ENCODE measurements around the gene C14orf119.

Gene C14orf119

DNA sequence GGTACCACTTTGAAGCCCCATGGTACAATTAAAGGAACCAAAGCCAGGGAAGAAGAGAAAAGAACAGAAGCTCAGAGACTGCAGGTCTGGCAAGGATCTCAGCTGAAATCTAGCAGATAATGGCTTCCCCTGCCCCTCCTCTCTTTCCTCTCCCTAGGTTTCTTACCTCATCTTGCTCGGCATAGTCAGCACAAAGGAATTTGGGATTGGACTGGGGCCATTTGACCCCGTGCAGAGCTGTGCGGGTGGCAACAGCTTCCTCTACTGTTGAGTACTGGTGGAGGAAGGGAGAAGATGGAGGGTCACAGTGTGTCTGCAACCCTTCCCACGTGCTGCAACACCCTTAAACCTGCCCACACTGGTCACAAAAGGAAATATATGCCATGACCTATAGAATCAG lies 33.3 kb upstream of the C14orf119 start:
- DNase-seq = no peak

DNA sequence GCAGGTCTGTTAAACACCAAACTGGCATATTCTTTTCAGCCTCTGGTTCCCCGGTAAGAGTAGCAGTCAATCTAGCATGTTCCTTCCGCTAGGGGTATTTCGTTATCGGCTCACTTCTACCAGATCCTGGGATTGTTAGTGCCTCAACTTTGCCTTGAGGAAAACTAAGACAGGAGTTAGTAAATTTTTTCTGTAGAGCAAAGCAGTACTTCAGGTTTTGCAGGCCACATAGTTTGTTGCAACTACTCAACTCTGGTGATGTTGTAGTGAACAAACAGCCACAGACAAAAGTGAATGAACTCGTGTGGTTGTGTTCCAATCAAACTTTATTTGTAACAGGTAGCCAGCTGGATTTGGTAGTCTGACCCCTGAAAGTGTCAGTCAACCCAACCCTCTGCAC lies 31.7 kb upstream of the C14orf119 start:
- no peak for DNase-seq

DNA sequence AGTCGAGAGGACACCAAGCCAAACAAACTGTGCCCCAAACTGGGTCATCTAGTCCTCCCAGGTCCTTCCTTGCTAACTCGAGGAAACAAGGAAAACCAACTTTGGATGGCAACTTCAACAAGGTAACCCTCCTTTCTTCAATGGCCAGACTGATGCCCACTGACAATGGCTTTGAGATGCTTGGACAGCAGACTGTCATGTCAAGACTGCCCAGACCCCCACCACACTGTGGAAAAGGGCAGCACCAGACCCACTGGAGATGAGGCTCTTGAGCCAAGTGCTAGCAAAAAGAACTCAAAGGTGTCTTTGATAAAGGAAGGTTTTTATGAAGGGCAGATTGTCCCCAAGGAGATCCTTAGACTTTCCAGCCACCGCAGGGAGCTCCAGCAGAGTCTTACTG lies 28.9 kb upstream of the C14orf119 start:
- DNase-seq = no peak

DNA sequence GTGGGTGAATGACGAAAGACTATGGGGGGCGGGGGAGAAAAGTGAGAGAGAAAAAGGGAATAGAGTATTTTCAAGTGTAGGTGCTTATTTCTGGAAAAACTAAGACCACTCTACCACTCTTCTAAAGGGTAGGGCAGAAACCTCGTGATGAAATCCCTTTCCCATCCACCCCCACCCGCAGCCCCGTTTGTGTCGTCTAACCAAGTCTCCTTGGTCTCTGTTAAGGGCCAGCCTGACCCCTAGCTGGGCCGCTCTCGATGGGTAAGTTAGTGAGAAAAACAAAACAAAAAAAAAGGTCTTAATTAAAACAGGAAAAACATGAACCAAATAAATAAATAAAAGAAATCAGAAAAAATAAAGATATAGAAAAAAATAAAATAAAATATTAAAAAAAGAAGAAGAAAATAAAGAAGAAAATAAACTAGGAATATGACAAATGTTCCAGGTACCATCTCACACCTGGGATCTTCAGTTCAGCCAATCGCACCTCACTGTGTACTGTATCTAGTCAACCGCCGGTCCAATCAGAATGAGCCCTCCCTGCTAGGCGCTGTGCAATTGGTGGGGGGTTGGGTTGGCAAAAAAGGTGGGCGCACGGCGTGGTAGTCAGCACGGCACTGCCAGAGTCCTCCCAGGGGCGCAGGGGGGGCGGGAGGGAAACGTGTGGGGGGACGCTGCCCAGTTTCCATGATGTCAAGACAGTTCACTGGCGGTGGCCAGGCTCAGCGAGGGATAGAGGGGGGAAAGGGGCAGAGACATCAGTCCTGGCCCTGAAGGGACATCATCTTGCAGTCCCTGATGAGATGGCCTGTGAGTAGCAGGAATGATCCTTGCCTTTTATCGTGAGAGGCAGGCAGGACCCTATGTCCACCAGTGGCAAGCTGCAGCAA lies 28.2 kb upstream of the C14orf119 start:
- no peak for DNase-seq

DNA sequence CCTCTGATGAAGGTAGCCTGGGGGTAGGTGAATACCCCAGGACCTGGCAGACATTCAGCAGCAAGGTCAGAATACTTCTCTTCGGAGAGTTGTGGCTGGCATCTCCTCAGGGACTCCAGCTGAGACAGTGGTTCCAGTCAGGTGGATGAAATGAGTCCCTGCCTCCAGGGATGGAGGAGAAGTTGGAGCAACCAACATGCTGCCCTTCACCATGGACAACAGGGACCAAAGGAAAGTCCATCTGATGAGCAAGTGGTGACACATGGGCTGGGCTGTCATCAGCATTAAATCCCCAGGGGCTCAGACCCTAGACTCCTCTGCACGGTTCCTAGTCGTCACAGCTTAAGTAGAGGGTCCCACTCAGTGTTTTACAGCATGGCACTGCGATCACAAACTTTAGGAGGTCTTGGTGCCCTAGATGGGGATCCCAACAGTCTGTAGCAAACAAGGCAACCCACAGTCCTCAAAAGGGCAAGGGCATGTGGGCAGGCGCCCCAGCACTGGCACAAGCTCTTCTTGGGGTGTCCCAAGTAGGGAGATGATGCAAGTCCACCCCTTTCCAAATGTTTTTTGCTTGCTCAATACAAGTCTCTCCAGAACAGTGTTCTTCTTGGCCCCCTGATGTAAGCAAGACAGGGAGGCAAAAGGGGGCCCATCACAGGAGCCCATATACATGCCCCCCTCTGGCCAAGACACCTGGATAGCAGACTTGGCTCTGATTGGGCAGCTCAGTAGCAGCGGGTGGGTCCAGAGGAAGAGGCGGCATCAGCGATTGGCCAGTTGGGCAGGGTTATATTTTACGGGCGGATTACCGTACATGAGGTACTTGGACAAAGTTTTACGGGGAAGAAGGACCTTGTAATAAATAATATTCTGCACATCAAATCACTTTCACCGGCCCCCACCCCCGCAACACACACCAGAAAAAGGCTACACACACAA lies 27.2 kb upstream of the C14orf119 start:
- DNase-seq = no peak

DNA sequence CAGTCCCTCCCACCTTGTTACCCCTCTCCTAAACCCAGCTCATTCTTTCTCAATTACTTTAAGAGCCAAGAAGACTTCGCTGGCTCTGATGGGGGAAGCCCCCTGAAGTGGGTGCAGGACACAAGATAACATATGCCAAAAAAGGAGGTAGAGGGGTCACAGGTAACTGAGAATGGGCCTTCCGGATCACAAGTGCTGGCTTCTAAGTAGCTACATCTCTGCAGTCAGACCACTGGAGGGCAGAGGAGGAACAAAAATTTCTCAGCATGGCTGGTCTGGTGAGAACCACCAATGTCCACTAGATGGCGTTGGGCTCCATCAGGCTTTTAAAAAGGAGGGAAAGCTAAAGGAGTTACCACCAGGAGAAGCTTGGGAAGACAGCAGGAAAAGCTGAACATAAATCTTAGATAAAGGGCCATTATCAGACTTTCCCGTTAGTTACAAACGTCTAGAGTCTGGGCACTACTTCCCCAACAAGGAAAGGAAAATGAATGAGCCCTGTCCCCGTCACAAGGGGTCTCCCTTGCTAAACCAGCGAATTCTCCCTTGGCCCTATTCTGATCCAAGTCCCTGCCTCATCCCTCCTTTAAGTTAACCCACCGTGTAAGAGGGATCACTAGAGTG lies 26.4 kb upstream of the C14orf119 start:
- DNase-seq = no peak

DNA sequence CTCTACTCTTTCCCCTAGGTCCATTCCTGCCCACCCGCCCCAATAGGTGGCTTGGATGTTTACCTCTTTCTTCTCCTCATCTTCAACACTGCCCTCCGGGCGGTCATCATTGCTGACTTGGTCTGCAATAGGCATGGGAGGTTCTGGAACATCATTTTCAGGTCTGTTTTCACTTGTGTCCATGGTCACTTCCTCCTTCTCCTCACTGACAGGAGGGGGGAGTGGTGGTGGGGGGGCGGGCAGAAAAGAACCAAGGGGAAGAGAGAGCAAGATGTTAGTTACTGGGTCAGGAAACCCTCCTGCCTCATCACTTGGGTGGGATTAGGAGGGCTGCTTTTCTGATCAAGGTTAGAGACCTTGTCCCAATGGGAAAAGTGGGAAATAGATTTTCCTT lies 25.9 kb upstream of the C14orf119 start:
- no peak for DNase-seq

DNA sequence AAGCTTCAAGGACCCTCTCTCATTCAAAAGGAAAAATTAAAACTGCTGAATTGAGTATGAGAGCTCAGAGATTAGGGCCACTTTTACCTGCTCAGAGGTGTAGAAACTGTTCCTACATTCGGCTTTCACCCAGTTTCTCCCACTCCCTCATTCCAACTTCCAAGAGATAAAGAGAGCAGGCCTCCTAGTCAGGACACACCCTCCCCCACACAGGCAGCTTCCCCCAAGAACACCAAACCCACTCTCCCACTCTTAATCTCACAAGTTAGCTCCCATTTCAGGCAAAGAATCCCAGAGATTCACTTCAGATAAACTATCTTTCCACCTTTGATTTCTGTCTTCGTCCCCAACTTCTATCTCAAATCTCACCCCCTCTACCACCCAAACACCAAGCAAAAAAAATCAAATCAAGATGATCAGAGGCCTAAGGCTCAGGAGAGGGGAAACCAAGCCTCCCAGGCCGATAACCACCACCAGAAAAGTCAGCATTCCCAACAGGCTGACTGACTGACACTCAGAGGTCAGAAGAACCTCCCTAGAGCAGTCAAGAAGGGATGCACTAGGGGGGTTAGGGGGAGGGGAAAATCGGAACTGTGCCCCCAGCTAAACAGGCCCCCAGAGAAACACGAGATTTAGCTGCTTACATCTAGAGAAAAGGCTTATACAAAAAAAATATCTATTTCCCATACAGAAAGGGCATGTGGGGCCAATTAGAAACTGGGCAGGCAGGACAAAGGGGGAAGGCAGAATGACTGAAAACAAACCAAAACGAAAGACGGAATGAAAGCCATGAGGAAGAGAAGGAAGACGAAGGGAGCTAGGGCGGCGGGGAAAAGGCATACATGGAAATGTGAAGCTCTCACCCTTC lies 24.8 kb upstream of the C14orf119 start:
- DNase-seq = no peak

DNA sequence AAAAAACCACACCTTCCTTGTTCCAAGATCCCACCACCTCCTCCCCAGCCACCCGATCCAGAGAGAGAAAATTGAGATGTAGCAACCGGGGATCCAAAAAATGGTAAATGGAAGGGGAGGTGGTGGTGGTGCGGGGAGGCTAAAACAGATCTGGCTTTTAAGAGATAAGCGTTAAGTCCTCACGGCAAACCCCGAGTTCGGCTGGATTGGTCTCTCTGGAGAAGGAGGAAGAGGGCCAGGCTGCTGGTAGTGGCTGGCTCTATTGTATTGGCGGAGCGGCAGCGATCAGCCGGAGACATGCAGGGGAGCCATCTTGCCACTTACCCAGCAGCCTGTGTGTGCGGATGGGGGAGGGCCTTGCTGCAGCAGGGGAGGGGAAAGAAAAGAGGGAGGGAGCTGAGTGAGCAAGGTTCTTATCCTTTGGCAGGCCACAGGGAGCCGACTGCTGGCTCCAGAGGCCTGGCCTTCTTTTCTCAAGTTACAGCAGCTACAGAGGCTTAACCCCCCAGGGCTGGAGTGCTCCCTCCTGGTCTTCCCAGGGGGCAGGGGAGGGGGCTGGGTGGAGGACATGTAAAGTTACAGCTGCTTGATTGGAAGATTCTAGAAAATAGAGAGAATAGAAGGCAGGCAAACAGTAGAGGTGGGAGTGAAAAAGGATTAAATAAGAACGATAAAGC lies 23.9 kb upstream of the C14orf119 start:
- no peak for DNase-seq

DNA sequence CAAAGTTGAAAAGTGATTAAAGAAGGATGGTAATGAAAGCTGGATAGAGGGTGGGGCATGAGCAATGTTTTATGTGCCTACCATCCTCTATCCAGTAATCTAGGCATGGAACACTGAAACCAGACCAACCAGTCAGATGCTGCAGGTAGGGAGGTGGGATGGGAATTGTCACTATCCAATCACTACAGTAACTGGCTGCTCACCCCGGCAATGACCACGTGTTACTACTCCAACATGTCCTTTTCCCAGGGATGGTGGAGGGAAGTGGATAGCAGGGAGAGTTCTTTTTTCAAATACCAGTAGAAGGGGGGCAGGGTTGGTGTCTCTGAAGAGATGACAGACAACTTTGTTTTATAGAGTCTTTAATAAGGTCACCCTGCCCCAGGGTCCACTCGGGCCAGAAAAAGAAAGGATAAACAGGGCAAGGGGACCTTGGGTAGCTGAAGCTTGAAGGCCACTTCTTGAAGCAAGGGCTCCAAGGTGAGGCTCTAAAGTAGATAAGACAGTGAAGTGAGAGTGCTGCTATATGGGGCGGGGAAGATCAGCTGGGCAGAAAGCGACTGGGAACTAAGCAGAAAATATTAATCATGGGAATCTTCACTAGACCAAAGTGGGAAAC lies 23.3 kb upstream of the C14orf119 start:
- DNase-seq = no peak

DNA sequence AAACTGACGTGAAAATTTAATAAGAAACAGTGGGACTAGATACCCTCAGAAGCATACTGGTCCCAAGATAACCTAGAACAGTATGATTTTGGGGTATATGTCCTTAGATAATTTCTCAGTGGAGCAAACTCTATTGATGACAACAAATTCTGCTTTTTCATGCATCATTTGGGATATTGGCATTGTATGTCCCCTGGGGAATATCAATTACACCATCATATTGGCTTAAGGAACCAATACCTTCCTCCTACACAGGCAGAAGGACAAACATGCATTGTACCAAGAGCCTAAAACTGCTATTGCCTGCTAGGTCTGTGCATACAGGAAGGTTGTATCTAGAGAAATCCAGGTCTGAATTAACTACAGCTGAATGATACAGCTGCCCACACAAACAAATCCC lies 20.4 kb upstream of the C14orf119 start:
- no peak for DNase-seq

DNA sequence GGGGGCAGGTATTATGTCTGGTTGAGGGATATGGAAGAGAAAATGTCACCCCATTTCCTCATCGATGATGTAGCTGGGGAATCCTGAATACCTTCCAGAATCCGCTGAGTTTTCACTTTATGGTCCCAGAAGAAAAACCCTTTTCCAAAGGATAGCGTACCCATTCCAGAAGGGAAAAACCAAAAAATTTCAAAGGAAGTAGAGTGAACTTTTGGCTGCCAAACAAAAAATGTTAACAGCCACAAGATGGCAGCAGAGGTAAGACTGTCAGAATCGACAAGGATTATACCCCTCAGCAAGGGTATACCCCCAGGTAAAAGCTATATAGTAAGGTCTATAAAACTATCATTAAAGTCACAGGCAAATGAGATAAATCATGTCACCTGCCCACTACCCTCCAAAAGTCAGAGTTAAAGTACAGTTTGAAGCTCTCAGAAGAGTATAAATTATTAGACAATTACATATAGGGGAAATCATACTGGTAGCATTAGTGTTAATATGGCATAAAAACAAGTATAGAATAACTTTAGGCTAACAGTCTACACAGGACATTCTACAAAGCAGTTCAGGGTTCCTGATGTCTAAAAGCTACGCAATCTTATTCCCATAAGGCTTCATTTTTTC lies 18.4 kb upstream of the C14orf119 start:
- DNase-seq = no peak

DNA sequence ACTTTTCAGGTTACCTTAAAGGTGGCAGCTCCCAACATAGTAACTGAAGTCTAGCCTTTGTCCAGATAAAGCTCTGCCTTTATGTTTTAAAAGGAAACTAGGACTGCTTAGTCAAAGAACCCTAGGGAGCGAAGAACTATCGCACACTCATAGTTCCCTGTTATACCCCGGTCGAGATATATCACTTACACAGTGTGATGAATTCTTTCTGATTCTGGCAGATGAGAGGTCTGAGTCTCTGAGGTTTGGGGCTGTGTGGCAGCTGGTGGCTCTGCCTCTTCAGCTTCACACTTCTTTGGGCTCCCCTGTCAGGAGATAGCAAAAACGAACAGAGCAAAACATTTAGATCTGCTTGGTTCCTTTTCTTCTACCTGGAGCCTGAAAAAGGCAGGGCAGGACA lies 17.3 kb upstream of the C14orf119 start:
- no peak for DNase-seq

DNA sequence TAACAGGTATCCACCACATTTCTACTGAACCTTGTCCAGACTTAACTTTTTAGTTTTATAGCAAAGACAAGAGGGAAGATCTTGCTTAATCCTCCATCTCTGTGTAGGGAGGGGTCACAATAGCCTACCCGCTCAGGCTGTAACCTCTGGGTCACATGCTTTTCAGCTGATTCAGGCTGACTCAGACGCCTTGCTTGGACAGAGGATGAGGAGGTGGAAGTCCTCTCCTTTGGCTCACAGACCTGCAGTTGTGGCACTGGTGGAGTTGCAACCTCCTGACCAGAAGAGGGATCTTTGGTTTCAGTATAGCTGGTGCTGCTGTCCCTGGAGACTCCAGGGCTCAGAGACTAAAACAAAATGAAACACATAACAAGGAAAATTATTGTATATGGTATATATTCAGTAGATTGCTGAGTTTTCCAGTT lies 16.6 kb upstream of the C14orf119 start:
- no peak for DNase-seq

DNA sequence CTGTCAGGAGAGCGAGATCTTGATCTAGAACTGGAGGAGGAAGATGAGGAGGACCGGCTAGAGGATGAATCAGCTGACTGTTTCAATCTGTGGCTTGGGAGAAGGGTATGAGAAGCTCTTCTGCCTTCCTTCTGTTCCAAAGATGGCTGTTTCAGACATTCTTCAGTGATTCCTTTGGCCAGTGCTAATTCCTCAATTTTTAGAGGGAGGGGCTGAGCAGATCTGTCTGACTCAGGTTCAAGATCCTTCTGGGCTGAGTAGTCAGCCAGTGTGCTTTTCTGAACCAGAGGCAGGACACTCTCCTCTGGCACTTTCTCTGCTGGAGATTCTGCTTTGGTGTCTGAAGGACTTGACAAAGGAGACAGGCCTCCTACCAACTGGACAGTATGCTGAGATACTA lies 15.6 kb upstream of the C14orf119 start:
- DNase-seq = no peak

DNA sequence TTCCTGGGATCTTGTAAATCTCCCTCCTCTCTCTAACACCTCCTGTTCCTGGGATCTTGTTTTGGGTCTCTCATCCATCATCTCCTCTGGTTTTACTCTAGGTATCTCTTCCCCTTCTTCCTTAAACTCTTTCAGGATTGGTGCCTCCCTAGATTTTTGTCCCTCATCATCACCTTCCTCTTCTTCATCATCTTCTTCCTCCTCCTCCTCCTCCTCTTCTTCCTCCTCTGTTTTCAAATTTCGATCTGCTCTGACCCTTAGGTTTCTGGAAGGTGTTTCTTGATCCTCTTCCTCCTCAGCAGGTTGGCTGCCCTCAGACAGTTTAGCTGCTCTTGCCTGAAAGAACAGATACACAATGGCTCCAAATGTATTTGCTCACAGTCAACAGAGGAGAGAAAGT lies 14.8 kb upstream of the C14orf119 start:
- no peak for DNase-seq

DNA sequence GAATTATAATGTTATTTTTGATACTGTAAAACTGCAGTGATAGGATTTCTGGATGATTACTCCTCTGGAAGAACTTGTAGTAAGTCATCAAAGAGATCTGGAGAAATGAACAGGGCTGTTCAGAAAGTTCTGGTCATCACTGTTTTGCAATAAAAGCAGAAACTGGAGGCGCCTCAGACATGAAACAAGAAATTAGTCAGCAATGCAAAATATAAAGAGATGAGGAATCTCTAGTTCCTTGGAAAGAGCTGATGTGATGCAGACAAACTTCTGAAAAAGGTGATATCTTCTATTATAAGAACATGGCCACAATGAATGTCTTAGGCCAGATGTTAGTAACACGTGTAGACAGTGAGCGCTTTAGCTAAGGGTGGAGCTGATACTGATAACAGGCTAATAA lies 9.8 kb upstream of the C14orf119 start:
- DNase-seq = no peak

DNA sequence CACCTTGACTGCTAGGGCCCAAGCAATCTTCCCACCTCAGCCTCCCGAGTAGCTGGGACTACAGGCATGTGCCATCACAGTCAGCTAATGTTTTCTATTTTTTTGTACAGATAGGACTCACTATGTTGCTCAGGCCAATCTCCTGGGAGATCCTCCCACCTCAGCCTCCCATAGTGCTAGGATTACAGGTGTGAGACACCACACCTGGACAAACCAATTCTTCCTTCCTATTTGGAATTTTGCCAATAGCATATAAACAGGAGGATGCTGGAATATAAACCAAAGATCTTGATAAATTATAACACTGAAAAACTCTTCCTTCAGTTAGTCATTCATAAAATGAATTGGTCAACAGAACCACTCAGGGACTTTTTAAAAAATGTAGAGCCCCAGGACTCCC lies 8.7 kb upstream of the C14orf119 start:
- DNase-seq = no peak

DNA sequence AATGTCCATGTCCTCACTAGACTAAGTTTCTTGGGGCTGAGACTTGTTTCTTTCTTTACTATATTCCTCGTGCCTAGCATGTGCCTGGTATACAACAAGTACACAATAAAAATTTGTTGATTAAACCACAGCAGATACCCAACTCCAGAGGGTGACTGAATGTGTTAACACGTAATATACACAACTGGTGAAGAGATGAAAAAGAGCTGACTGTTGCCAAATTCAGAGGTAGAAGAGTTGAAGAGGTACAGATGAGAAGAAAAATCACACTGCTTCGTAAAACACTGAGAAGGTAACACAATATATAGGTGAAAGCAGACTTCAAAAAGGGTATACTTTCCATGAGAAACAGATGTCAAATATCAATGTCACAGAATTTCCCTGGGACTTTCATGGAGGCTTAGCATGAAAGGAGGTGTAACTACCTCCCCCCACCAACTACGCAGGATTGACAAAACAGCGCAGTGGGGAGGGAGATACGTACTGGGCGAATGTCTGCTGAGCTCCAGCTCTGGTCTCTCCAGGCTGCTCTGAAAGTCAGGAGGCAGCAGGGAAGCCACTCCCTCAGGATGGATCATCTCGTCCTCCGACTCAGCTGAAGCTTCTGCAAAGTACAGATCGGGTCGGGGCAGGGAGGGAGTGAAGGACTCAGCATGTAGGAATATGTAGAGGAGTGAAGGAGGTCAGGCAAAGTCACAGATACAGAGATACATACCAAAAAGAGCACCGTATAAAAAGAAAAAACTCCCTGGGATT lies 5.6 kb upstream of the C14orf119 start:
- no peak for DNase-seq

DNA sequence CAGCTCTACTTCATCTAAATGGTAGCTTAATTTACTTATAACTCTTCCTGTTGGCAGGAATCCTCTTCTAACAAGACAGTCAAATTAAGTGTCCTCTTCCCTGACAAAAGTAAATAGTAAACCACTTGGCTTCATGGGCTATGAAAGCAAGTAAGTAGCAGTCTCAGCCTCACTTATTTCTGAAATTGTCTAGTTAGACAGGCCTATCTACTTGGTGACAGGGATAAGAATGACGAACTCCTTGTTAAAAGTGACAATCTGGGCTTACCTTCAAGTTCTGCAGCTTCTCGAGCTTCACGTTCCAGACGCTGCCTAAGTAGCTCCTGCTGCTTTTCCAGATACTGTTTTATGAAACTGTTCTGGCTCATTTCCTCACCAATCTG lies 5.1 kb upstream of the C14orf119 start:
- DNase-seq = no peak

Data from midbrain (tissue), 1 donor.